Pancreas (tissue), 10 donors: ENCODE measurements around the gene STPG3. TPM values are rescaled to one million over a fixed set of nuclear protein-coding genes. Genes with fewer than 3 reads are reported as not detected.

Experiments used
- ATAC-seq, 4 donors: fragments of 200-7000 bp; cut with Tn5 transposase; one replicate each; pipeline versions ENCODE4 v1.8.0 to v1.9.1; 2020; ENCODE audit warnings: mild to moderate bottlenecking in 4 of 4, moderate library complexity in 4 of 4
- DNase-seq, 6 donors: peaks; one replicate each; pipeline ENCODE4 v3.0.0-alpha.2; 2020
- FAIRE-seq: peaks from 2 replicates; lab custom pipeline; 2012; peaks lifted over from hg19 to GRCh38; lab: Jason Lieb, UNC
- H3K27ac ChIP-seq, 4 donors: fragments of 200-600 bp; sonication (generic); 1 replicate in 3 of 4; 2 replicates in 1 of 4; pipeline versions ENCODE4 v1.5.0 to v1.8.0; 2020
- H3K27me3 ChIP-seq, 4 donors: fragments of 200-600 bp; one replicate each; pipeline ENCODE4 v1.8.0; 2021
- H3K36me3 ChIP-seq, 3 donors: fragments of 200-600 bp; sonication (generic) in 1 of 3; one replicate each; pipeline versions ENCODE4 v1.5.0 to v1.8.0; 2020 to 2021
- H3K4me1 ChIP-seq, 3 donors: fragments of 200-600 bp; one replicate each; pipeline ENCODE4 v1.8.0; 2021
- H3K4me3 ChIP-seq, 4 donors: fragments of 200-600 bp; sonication (generic) in 2 of 4; one replicate each; pipeline versions ENCODE4 v1.5.0 to v1.8.0; 2020 to 2021
- H3K9me3 ChIP-seq, 4 donors: fragments of 200-600 bp; one replicate each; pipeline ENCODE4 v1.8.0; 2021
- CTCF ChIP-seq, 4 donors: fragments of 200-600 bp; sonication (generic) in 3 of 4; IDR thresholded peaks; one replicate each; pipeline versions ENCODE4 v1.5.0 to v1.8.0; 2021; ENCODE audit warnings: antibody characterized with exemption in 4 of 4
- WGBS, 2 donors: extraction: QIAGEN DNeasy Blood & Tissue Kit; methylation state at CpG; one replicate each; pipeline ENCODE4 v1.1.7; 2013; 5-methylcytosine and 5-hydroxymethylcytosine counted together
- intact Hi-C, 3 donors: fragments of 100-400 bp; cut with DNase I; formaldehyde crosslinking; loops; one replicate each; pipeline versions ENCODE4 v1.11.1 to v1.14.2; 2022
- polyA plus RNA-seq, 2 donors: library from polyadenylated mRNA; stranded (reverse); fragments of 200-250 nt; gene quantifications; one replicate each; pipeline ENCODE4 v1.2.3, GENCODE V29; 2013
- total RNA-seq, 6 donors: library from RNA; stranded (reverse); fragmentation: NEBNext Ultra II Directional in 4 of 6; extraction: Animal tissue kit (Norgen Biotek cat#: 25700) in 4 of 6; gene quantifications; one replicate each; pipeline versions ENCODE4 v1.2.1 to v1.2.4, GENCODE V29; 2021 to 2023
- donor health status: healthy with polysubstance abuse.
- donor health status: DM: no; HTN: no; CAD: no; lungs with moderate emphysema.
- donor health status: DM: no; HTN: no; CAD: no.
- donor health status: control.
- donor health status: control.
- donor health status: Bipolar disorder and iron deficiency.
- donor health status: DM: yes; HTN: yes; CAD: no.
- donor health status: DM: no; HTN: no; CAD: no.
- donor health status: DM: no; HTN: no; CAD: no.
- donor health status: DM: yes; HTN: yes; CAD: no.

Gene STPG3
- total and polyA plus RNA-seq, 8 donors = 0.23 TPM; not detected in 7

- ATAC-seq = no peak
- Histone ChIP-seq H3K27me3 (no peaks in the 10 kb centered on the region), H3K9me3 (no peaks in the 10 kb centered on the region), H3K27ac (no peak overlapping the region), H3K4me3 (peak overlapping the region in 1 of 4 donors; percentile 65), H3K4me1 (peaks cover 19 to 32% (median 19%) of the 10 kb centered on the region in 3 donors), H3K36me3 (no peaks in the 10 kb centered on the region)
- WGBS, 2 donors = 40 to 41% methylated on average over 7 of the region's 7 CpGs
- no peak for FAIRE-seq
- intact Hi-C loops = no loop called here
- no peak for TF ChIP-seq CTCF (IDR thresholded peaks at IDR 0.05)
- no peak for DNase-seq
Observed at GRCh38 chr9:137206602-137207001, 44.5 kb upstream of the STPG3 start.

- Histone ChIP-seq H3K4me1 (peaks cover 3 to 5% (median 3%) of the 10 kb centered on the region in 3 donors), H3K27ac (no peak overlapping the region), H3K36me3 (no peaks in the 10 kb centered on the region), H3K27me3 (no peaks in the 10 kb centered on the region), H3K4me3 (no peak overlapping the region), H3K9me3 (no peaks in the 10 kb centered on the region)
- intact Hi-C loops = no loop called here
- FAIRE-seq (no peak), DNase-seq (peak in 1 of 6 donors; percentile 58), ATAC-seq (no peak)
- 87 to 88% methylated on average over 13 of the region's 13 CpGs for WGBS, 2 donors
- no peak for TF ChIP-seq CTCF (IDR thresholded peaks at IDR 0.05)
Observed at GRCh38 chr9:137211532-137211931, 39.6 kb upstream of the STPG3 start.

- H3K9me3 ChIP-seq = no peaks in the 10 kb centered on the region
- 81 to 86% methylated on average over 21 of the region's 21 CpGs for WGBS, 2 donors
- no peak for TF ChIP-seq CTCF (IDR thresholded peaks at IDR 0.05)
- no peak overlapping the region for H3K4me3 ChIP-seq
- DNase-seq (peak in 1 of 6 donors; percentile 33), FAIRE-seq (no peak), ATAC-seq (no peak)
- no peaks in the 10 kb centered on the region for H3K36me3 ChIP-seq
- intact Hi-C loops = no loop called here
- no peaks in the 10 kb centered on the region for H3K27me3 ChIP-seq
- H3K4me1 ChIP-seq = no peaks in the 10 kb centered on the region
- no peak overlapping the region for H3K27ac ChIP-seq
Observed at GRCh38 chr9:137212520-137212919, 38.6 kb upstream of the STPG3 start.

GRCh38 chr9:137213160-137214060 is 37.7 kb upstream of the STPG3 start:
- Histone ChIP-seq H3K4me1 (peaks cover 0 to 3% (median 0%) of the 10 kb centered on the region in 3 donors), H3K27ac (no peak overlapping the region), H3K36me3 (no peaks in the 10 kb centered on the region), H3K4me3 (no peak overlapping the region), H3K27me3 (no peaks in the 10 kb centered on the region), H3K9me3 (no peaks in the 10 kb centered on the region)
- 89 to 91% methylated on average over 49 of the region's 49 CpGs for WGBS, 2 donors
- intact Hi-C loops = no loop called here
- TF ChIP-seq CTCF (IDR thresholded peaks at IDR 0.05) = no peak
- peak in 1 of 6 donors; percentile 35 for DNase-seq
- FAIRE-seq = no peak
- ATAC-seq = no peak

- H3K36me3 ChIP-seq = no peaks in the 10 kb centered on the region
- FAIRE-seq = no peak
- H3K9me3 ChIP-seq = no peaks in the 10 kb centered on the region
Observed at GRCh38 chr9:137214620-137215019, 36.5 kb upstream of the STPG3 start.

More at GRCh38 chr9:137214620-137215019, 36.5 kb upstream of the STPG3 start:
- no peak for ATAC-seq
- Histone ChIP-seq H3K4me1 (peaks cover 0 to 5% (median 0%) of the 10 kb centered on the region in 3 donors), H3K4me3 (no peak overlapping the region), H3K27me3 (no peaks in the 10 kb centered on the region), H3K27ac (no peak overlapping the region)
- 91 to 97% methylated on average over 19 of the region's 19 CpGs for WGBS, 2 donors
- DNase-seq = peak in 1 of 6 donors; percentile 33
- TF ChIP-seq CTCF (IDR thresholded peaks at IDR 0.05) = no peak
- intact Hi-C loops = no loop called here
